ENCODE results near the gene MTCL1.

GRCh38 chr18:8744656-8745055, 39.3 kb downstream of the MTCL1 start:
- TF ChIP-seq, protein P1, sequence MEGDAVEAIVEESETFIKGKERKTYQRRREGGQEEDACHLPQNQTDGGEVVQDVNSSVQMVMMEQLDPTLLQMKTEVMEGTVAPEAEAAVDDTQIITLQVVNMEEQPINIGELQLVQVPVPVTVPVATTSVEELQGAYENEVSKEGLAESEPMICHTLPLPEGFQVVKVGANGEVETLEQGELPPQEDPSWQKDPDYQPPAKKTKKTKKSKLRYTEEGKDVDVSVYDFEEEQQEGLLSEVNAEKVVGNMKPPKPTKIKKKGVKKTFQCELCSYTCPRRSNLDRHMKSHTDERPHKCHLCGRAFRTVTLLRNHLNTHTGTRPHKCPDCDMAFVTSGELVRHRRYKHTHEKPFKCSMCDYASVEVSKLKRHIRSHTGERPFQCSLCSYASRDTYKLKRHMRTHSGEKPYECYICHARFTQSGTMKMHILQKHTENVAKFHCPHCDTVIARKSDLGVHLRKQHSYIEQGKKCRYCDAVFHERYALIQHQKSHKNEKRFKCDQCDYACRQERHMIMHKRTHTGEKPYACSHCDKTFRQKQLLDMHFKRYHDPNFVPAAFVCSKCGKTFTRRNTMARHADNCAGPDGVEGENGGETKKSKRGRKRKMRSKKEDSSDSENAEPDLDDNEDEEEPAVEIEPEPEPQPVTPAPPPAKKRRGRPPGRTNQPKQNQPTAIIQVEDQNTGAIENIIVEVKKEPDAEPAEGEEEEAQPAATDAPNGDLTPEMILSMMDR (IDR thresholded peaks at IDR 0.05) = no peak
- no peak for TF ChIP-seq POLR2A (IDR thresholded peaks at IDR 0.05)

Measured in right lobe of liver (tissue), 4 donors.